Activated CD4-positive, alpha-beta T cell treated with anti-CD3 and anti-CD28 coated beads, Interleukin-2, Interleukin-4, amounts not matched to agents 100 ng/mL and 50 ng/mL, durations not matched to agents 16 hours and 8 hours (primary cell): Measurements from ENCODE around the gene ALG14.

Experiments
- DNase-seq: peaks from one replicate; pipeline ENCODE4 v3.0.0-alpha.2; 2020; ENCODE audit warnings: low spot score

ALG14 gene

GRCh38 chr1:94979656-94980581 is 92.8 kb downstream of the ALG14 start:
- no peak for DNase-seq

GRCh38 chr1:94979131-94979530 is 93.6 kb downstream of the ALG14 start:
- DNase-seq: no peak

GRCh38 chr1:94978401-94978800 is 94.3 kb downstream of the ALG14 start:
- no peak for DNase-seq

DNA sequence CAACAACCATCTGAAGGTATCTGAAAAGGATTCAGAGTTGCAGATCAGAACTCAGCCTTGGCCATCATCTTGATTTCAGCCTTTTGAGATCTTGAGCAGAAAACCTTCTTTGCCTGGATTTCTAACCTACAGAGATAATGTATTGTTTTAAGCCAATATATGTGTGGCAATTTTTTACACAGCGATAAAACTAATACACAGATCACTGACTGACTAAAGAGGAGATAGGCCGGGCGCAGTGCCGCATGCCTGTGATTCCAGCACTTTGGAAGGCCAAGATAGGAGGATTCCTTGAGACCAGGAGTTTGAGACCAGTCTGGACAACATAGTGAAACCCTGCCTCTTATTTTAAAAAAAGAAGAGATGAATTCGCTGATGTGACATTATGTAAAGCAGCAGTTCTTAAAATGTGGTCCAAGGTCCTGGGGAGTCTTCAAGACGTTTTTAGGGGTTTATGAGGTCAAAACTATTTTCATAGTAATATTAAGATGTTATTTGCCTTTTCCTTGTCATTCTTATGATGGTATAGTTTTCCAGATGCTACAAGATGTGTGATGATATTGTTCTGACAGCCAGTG is 95.7 kb downstream of the ALG14 start:
- no peak for DNase-seq

DNA sequence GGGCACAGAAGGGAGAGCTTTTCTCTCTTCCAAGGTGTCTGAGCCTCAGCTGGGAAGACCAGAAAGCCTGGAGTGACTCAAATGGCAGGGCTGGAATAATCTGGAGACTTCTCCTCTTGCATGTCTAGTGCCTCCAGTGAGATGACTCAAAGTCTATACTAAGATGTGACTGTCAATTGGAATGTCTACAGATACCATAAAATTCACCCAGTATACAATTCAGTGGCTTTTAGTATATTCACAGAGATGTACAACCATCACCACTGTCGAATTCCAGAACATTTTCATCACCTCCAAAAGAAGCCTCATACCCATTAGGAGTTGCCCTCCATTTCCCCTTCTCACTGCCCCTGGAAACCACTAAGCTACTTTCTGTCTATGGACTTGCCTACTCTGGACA is 97.9 kb downstream of the ALG14 start:
- DNase-seq: no peak

GRCh38 chr1:94974241-94974640 is 98.5 kb downstream of the ALG14 start:
- no peak for DNase-seq

- no peak for DNase-seq
Observed at GRCh38 chr1:94973309-94973922, 99.3 kb downstream of the ALG14 start.

- no peak for DNase-seq
Observed at GRCh38 chr1:94971491-94971924, 101.2 kb downstream of the ALG14 start.

DNA sequence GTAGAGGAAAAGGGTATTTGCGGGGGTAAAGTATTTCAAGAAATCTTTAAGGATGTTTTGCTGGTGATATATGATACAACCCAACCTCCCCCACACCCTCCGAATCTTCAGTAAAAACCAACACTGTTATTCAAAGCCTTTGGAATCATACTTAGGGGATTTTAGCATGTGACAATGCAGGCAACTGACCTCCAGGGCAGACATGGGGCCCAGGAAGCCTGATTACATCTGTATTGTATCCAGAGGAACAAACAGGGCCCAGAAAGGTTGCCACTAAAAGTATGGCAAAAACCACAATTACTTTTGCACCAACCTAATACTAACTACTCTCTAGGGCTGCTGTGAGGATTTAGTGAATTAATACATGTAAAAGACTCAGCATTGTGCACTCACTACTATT is 102.0 kb downstream of the ALG14 start:
- DNase-seq: no peak

DNA sequence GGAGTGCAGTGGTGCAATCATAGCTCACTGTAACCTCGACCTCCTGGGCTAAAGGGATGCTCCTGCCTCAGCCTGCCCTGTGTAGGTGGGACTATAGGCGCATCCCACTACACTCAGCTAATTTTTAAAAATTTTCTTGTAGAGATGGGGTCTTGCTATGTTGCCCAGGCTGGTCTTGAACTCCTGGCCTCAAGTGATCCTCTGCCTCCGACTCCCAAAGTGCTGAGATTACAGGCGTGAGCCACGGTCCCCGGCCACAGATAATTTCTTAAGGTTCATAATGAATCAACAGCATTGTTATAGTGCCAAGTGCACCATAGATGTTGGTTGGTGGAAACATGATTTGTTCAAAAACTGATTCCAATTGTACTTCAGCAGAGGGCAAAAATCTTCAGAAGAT is 103.6 kb downstream of the ALG14 start:
- no peak for DNase-seq

- DNase-seq: no peak
Observed at GRCh38 chr1:94966033-94966432, 106.7 kb downstream of the ALG14 start.

DNA sequence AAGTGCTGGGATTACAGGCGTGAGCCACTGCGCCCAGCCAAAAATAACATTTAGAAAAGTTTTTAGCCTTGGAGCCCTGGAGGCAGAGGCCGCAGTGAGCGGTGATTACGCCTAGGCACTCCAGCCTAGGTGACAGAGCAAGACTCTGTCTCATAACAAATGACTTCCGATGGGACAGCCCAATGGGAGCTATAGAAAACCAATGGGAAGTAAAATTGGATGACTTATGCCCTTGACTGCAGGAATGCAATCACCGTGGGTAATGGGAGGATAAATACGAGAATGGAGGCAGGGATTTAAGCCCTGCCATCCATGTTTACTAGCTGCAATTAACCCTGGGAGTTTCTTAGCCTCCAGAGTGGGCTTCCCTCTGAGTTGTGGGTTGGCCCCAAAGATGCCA is 108.9 kb downstream of the ALG14 start:
- no peak for DNase-seq

DNA sequence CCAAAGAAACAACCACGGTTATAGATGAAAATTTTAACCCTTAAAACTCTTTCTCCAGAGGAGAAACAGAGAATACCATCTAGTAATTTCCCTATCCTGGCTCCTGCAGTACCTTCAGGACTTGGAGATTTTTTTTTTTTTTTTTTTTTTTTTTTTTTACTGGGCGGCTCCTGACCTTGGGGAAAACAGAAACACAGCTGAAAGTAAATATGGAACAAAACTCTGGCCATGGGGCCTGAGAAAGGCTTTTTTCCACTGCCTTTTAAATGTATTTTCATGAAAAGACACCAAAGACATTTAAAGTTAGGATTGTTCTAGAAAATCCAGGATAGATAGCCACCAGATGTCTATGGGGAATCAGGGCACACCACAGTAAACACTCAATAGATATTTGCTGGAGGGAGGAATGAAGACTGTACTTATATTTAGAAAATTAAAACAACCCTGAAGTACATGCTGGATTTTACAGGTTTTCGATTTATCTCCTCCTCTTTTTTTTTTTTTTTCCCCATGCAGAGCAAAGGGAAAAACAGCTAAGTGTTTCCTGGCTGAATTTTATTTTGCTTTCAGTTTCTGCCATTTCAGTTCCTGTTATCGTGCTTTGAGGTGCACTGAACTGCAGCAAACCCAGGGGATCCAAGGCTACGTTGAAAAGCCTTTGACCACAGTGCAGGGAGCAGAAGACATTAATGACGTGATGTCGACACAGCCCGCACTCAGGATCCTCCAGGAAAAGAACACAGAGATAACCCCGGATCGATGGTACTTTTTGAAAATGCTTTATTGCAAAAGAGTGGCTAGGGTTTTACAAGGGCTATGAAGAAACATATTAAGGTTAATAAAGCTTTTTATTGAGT is 110.1 kb downstream of the ALG14 start:
- peak; percentile 38 for DNase-seq

GRCh38 chr1:94961988-94962387 is 110.8 kb downstream of the ALG14 start:
- DNase-seq: no peak

DNA sequence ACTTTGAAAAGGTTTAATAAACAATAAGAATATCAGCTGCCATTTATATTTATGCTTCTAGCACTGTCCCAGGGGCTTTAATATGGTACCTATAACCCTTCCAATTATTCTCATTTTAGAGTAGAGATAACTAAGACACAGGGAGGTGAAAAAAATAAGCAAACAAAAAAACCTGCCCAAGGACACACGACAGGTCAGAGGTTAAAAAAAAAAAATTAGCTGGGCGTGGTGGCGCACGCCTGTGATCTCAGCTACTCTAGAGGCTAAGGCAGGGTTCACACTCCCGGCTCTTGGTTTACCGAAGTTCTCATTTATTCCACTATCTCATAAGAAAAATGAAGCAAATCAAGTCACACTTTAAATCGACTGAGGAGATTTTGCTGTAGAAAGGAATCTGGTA is 111.2 kb downstream of the ALG14 start:
- no peak for DNase-seq

GRCh38 chr1:94958081-94958480 is 114.7 kb downstream of the ALG14 start:
- DNase-seq: no peak

DNA sequence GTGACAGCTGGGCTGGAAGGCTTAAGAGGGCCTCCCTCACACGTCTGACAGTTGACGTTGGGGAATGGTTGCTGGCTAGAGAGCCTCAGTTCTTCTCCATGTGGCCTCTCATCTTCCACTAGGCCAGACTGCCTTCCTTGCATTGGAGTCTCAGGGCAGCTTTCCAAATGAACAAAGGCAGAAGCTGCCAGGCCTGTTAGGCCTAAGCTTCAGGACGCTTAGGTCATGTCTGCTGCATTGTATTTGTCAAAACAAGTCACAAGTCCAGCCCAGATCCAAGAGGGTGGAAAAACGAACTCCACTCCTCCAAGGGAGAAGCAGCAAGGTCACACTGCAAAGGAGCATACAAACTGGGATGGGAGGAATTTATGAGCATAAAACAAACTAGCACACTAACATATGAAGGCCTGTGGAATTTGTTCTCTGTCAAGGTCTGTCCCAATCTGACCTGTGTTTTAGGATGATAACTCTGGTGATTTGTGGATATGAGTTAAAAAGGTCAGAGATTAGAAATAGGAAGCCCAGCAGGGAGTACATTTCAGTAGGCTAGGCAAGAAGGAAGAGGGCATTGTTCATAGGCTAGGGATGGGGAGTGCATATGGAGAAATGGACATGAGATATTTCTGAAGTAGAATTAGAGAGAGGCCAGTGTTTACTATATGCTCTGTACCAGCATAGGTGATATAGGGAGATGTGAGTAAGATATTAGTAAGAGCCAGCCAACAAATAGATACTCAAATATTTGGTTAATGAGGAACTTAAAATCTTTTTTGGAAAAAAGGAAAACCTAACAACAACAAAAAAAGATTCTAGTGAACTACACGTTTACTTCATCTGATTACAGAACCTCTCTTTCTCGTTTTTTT is 116.8 kb downstream of the ALG14 start:
- DNase-seq: no peak

DNA sequence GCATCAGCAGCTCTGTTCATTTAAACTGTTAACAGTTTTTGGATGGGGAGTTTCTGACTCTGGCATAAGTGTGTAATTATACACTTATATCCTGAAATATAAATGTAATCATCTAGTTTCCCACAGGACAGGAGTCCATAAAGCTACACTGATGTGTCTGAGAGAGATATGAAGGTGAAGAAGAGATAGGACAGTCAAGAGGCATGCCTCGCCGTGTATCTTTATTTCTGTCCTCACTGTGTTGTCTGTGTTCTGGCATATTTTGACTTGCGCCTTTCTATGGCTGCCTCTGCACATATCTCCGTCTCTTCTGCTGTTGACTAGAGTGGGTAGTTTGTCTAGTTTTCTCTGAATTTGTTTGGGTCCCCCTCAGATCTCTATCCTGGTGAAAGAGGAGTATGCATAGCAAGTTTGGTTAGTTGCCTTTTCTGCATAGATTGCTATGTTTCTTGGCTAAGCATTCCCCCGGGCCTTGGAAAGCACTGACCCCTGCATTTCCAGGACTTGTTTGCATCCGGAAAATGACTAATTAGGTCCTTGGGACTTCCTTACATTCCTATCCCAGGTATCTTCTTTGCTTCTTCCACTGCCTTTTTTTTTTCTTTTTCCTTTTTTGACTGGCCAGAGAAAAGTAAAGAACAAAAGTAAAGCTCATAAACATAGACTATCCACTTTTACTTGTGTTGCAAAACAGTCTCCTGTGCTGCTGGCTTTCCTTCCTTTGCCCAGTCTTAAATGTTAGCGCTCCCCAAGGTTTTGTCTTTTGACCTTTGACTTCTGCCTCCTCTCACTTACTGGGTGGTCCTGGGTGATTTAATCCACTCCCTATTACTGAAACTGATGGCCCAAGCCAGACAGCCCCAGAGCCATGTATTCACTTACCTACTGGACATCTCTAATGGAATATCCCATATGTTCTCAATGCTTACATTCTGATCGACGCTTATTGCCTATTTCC is 118.2 kb downstream of the ALG14 start:
- no peak for DNase-seq

DNA sequence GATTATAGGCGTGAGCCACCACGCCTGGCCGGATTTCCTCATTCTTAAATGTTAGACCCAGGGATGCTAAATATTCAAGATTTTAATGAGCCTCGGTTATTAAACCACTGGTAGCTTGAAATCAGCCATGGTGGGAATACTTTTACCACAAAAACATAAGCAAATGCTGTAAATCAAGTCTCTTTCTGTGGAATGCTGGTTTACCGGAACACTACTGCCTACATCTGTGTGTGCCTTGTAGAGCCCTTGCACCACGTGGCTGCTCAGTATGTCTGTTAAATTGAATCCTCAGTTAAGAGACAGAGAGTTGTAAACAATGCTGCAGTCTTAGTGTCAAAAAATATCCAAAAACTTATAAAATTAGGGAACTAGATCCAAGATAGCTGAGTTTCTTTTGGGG is 119.0 kb downstream of the ALG14 start:
- DNase-seq: no peak

- DNase-seq: no peak
Observed at GRCh38 chr1:94953107-94953506, 119.6 kb downstream of the ALG14 start.
